Astrocyte of the hippocampus (primary cell): ENCODE measurements around the gene SLC6A20.

ENCODE experiments used
- DNase-seq: peaks from one replicate; pipeline ENCODE4 v3.0.0; 2011; ENCODE audit warnings: low read depth, low spot score

SLC6A20 gene

DNA sequence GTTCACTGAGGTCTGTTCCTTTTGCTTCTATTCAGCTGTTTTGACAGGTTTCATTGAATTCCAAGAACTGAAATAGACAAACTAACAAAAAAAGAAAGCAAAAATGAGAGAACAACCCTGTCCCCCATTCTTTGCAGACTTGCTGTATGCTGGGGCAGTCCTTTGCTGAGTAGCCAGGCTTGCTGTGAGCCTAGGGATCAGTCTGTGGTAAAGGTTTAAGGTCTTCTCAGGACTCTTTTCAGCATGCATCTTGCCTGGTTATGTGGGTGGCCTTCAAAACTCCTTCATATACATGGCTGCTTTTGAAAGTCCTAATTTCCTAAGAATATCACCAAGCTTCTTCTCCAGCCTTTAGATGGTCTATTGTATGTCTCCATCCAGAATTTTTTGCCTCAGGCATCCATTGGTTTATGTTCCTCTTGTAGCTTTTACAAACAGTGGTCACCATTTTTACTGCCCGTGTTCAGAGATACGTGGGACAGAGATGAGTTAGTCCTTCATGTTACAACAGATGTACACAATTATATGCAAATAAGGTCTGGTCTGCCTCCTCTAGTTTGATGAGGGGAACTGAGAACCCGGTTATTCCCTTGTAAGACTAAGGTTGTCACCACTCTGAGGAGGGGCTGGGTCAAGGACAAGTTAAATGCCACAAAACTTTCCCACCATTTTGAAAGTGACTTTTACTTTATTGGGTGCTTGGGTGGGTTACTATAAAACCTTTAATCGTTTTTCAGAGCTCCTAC lies 65.8 kb downstream of the SLC6A20 start:
- DNase-seq, result no peak

DNA sequence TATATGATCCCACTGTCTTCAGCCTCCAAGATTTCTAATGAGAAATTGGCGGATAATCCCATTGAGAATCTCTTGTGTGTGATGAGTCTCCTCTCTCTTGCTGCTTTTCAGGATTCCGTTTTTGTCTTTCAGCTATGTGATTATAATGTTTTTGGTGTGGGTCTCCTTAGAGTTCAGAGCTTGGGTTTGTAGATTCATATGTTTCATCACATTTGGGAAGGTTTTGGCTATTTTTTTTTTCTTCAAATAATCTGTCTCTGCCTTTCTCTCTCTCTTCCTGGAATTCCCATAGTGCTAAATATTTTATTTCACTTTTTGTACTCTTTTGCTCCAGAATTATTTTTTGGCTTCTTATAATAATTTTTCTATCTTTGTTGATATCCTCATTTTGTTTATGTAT lies 66.7 kb downstream of the SLC6A20 start:
- no peak for DNase-seq

DNA sequence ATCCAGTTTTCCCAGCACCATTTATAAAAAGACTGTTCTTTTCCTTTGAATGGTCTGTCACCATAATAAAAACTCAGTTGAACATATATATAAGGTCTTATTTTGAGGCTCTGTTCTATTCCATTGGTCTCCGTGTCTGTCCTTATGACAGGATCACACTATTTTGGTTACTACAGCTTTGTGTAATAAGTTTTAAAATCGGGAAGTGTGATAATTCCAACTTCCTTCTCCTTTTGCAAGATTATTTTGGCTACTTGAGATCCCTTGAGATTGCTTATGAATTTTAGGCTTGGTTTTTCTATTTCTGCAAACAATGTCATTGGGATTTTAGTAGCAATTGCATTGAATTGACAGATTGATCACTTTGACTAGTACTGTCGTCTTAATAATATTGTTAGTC lies 71.4 kb downstream of the SLC6A20 start:
- DNase-seq, result no peak

DNA sequence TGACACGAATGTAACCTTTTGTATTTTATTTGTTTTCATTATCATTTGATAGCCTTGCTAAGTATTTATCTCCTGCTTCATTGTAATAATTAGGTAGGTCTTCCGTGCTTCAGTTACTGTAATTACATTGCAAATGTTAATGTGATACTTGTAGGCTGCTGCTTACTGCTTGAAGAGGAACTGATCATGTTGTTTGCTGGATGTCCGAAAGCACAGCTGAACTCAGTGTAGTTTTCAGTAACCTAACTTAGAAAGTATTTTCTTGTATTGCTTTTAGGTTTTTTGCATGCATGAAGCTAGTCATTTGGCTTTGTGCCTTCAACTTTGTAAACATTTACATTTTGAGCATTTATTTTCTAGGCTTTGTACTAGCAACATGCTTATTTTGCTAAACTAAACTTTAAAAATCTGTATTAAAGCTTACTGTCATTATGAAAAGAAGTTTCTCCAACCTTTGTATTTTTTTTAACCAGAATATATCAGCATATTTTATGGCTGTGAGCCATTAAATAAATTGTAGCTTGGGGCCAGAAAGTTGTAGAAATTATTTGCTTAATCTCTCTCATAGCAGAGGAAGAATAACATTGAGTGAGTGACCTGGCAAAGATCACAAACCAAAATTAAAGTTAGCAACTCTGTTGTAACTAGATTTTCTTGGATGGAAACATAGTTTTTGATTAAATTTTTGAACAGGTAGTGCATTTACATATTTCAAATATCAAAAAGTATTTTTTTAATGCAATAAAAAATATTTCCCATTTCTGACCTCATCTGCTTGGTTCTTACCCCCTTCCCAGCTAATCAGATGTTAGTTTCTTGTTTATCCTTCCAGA lies 76.5 kb downstream of the SLC6A20 start:
- DNase-seq, result no peak

DNA sequence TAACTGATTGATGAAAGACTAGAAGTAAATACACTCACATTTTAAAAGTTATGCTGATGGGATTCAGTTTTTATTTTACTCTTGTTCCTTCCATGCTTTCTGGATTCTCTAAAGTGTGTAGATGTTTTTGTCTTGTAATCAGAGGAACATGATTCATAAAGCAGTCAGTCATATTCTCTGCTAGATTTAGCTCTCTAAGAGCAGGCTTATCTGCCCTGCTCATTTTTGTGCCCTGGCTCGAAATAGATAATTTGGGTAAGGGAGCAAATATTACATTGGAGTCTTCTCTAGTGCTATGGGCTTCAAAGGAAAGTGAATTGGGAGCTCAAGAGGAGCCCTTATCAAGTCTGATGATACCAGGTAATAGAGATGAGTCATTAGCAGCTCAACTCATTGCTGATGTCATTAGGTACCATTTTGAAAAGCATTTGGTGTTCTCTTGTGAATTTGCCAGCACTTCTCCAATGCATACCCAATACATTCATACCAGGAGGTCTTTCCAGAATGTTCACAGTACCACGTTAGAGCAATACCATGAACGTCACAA lies 79.5 kb downstream of the SLC6A20 start:
- DNase-seq, result no peak

DNA sequence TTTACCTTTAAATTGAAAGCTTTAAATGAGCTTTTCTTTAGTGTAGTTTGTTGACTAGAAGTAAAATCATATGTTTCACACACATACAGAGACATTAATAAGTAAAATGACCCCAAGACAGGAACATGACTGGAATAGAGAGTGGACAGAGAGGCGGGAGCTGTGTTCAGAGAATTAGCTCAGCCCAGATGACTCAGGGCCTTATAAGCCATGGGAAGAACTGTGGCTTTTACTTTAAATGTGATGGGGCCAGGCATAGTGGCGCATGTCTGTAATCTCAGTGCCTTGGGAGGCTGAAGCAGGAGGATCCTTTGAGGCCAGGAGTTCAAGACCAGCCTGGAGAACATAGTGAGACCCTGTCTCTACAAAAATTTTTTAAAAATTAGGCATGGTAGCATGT lies 80.4 kb downstream of the SLC6A20 start:
- no peak for DNase-seq

- peak; percentile 9 for DNase-seq
Measured at GRCh38 chr3:45712434-45713110, 83.8 kb downstream of the SLC6A20 start.

DNA sequence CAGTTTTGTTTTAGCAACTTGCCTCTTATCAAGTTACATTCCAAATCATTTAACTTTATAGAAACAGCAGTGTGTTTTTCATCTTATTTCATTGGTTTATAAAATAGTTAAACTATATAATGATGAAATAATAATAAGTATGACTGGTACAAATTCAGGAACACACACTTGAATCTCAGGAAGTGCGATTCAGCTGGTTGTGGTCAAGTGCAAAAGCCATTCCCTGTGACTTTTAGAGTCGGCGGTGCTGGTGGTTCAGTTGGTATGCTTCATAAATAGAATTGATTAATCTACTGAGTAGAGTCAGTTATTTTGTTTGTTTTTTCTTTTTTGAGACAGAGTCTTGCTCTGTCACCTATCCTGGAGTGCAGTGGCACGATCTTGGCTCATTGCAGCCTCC lies 84.4 kb downstream of the SLC6A20 start:
- no peak for DNase-seq

- no peak for DNase-seq
Measured at GRCh38 chr3:45705839-45706808, 90.2 kb downstream of the SLC6A20 start.
